Cerebellar cortex (tissue), 1 donor: ENCODE measurements around the gene VMAC.

Source experiments
- DNase-seq: peaks from one replicate; pipeline ENCODE4 v3.0.0-alpha.2; 2015; ENCODE audit warnings: low spot score

VMAC gene

DNA sequence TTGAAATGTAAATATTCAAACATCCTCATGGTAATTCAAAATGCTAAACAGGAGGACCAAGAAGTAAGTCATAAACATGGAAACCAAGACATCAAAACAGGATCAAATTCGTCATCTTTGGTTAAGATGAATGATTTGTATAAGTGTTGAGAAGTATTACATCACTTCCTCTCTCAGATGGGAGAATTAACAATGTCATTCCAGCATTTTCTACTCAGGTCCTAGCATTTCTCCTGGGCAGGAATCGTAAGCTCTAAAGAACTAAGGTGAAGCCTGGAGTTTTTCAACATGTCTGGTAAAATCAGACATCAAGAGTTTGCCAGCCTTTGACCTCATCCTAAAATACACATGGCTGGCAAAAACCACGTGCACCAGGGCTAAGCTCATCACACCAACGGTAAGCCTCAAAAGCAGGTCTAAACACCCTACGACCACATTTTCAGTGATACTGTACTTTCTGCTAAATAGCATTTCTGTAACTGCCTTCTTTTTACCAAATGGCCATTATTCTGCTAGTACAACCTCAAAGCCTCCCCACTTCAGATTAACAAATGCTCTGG, 48.4 kb downstream of the VMAC start:
- DNase-seq = no peak

DNA sequence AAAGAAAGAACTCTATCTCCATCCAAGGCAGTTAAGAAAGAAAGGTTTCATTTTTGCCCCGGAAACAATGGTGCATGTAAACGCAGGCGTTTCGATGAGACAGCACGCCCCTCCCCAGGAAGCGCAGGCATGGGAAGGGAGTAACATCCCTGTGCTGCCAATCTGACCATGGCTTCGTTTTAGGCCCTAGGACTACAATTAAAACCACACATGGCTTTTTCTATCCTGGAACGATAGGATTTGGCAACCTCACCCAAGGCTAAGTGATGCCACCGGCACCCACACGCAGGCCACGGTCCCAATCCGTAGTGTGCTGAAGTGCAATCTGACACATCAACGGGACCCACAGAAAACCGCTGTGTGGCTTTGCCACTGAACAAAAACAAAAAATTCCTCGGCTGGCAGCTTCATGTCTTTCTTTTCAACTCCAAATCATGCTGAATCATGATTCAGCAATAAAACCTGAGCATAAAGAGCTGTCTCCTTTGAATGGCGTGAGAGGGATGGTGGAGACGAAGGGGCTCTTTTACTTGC, 49.1 kb downstream of the VMAC start:
- DNase-seq = no peak

DNA sequence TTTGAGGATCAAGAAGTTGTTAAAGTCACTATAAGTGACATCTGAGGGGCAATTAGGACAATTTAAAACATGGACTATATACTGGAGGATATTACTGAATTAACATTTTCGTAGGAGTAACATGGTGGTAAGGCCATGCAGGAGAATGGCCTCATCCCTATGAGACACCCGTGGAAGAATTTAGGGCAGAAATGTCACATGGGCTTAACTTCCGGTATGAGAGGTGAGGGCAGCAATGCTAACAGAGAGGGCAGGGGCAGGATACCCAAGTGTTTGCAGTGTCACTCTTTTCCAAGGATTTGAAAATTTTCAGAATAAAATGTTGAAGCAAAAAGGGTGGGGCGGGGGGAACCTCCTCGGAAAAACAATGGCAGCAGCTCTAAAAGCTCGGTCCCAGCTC, 49.6 kb downstream of the VMAC start:
- no peak for DNase-seq

DNA sequence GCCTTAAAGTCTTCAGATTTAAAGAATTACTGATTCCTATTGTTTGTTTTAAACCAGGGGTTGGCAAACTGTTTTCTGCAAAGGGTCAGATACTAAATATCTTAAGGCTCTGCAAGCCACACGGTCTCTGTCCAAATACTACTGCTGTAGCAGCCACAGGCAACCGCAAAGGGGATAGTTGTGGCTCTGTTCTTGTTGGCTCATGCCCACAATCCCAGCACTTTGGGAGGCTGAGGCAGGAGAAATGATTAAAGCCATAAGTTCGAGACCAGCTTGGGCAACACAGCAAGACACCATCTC, 50.9 kb downstream of the VMAC start:
- DNase-seq = no peak

DNA sequence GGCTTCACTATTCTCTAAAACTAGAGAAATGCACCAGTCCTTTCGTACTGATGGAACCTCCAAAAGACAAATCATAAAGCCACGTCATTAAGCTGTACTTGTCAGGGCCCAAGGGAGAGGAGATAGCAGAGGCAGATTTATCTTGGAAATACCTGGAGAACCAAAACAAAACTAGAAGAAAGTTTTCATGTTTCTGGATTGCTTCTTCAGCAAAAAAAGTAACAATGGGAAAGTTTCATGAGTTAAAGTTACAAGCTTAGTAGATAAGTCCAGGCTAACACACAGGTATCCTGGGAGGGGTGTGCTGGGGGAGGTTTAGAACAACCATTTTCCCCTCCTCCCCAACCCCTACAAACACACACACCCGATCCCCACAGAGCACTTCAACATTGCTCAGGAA, 51.7 kb downstream of the VMAC start:
- DNase-seq = no peak

DNA sequence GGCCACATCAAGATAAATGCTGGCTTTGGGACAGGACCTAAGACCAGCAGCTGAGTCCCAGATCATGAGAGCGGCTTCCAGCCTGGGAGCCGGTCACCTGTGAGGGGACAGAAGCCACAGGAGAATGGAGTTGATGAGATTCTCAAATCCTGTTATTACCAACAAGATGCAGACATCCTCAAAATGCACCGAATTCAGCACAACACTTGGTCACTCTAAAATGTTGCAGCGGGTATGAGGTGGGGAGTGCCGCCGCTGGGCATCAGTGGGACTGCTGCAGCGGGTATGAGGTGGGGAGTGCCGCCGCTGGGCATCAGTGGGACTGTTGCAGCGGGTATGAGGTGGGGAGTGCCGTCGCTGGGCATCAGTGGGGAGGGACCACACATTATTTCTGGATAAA, 52.1 kb downstream of the VMAC start:
- no peak for DNase-seq

DNA sequence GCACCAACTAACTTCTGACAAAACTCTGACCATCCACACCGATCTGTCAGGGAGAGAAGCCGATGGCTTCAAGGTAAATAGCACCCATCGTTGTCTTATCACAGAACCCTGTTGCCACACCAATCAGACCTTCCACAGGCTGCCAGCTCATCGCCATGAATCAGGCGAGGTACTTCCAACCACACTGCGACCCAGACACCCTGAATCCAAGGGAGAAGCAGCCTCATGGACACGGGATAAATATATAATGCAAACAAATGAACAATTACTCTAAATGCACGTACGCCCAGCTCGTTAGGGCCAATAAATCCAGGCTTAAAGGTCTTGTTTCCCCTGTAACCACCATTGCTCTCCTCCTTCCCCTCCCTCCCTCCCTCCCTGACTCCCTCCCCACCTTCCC, 52.5 kb downstream of the VMAC start:
- no peak for DNase-seq

DNA sequence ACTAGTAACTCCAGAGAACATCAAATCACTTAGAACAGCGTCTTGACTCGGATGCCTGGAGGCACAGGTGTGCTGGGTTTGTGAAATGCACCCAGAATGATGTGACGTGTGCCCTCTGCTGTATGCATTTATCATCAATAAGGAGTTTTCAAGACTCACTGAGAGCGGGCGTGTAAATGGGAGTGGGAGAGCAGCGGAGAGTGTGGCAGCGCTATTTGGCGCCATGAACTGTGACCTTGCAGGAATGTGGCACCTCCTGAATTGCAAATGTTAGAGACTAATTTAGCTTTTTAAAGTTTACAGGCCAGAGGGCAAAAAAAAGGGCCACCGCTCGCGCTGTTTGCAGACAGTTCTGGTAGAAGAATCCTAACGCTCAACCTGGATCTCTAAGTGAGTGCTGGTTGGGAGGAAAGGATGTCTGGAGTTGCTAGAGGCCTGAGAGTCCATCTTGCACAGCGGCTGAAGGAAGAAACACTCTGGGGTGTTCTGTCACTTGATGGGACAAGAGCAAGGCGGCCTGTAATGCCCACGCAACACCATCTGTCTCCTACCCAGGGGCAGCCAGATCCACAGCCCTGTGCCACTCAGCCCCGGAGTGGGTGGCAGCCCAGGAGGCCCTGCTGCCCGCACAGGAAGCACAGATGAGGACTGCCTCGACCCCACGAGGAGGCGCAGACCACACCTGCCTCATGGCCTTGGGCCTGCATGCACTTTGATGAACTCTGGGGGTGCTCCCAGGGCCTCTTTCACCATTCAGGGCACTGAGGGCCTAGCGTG, 53.6 kb downstream of the VMAC start:
- no peak for DNase-seq

DNA sequence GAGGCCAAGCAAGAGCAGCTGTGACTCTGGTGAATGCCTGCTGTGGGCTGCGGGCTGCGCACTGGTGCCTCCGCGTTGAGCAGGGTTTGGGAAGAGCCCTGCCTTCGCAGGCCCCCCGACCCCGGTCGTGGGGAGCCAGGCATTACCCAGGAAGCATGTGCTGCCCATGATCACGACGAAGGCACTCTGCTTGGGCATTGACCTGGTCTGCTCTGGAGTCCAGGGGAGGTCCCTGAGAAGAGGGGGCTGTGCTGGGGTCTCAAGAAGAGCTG, 54.1 kb downstream of the VMAC start:
- no peak for DNase-seq

DNA sequence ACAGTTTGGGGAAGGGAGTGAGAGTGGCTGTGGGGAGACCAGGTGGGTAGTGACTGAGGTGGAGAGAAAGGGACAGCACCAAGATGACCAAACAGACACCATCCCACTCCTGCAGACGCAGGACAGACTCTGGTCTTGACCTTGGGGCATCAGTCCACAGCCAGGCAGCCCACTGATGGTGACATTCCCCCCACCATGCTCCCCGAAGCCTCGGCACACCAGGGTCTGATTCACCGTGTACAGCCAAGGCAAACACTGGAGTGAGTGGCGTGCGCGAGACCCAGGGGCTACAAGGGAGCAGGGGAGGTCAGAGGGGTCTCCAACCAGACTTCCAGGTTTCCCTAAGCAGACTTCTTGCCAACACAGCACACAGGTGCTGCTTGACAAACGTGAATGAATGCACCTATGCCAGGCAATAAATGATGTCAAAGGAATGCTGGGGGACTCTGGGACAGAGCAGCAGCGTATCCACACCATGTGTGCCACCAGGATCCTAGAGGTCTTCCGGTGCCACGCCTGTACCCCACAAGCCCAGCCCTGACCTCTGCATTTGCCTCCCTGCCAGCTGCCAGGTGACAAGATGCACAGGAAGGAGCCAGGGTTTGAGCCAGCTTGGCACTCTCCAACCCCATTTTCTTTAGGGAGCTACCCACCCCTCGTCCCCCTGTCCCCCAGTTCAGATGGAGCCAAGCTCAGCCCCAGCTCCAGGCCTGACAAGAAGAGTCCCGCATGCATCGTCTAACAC, 54.8 kb downstream of the VMAC start:
- no peak for DNase-seq
